HG02610 (cell line): ENCODE data around the gene ACAT1.
"Not testable (repeated sequence)": the region's sequence is repeated elsewhere in the genome, so short reads cannot be mapped to it uniquely, and the experiment has no call there.

Experiments used
- ATAC-seq: cut with Tn5 transposase; IDR thresholded peaks from one replicate; pipeline ENCODE4 v1.9.1; 2021; ENCODE audit warnings: mild to moderate bottlenecking, moderate library complexity; ENCODE audit not compliant: unreplicated experiment

Gene ACAT1

GRCh38 chr11:108144615-108145014, 23.2 kb downstream of the ACAT1 start:
- no peak for ATAC-seq

DNA sequence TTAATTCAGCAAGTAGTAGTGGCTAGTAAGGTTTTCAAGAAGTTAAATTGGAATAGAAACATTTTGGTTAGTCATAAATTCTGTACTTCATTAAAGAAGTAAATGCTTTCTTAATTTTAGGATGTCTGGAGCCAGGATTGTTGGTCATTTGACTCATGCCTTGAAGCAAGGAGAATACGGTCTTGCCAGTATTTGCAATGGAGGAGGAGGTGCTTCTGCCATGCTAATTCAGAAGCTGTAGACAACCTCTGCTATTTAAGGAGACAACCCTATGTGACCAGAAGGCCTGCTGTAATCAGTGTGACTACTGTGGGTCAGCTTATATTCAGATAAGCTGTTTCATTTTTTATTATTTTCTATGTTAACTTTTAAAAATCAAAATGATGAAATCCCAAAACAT, 25.8 kb downstream of the ACAT1 start:
- no peak for ATAC-seq

- ATAC-seq = no peak
Measured at GRCh38 chr11:108148556-108148955, 27.2 kb downstream of the ACAT1 start.

DNA sequence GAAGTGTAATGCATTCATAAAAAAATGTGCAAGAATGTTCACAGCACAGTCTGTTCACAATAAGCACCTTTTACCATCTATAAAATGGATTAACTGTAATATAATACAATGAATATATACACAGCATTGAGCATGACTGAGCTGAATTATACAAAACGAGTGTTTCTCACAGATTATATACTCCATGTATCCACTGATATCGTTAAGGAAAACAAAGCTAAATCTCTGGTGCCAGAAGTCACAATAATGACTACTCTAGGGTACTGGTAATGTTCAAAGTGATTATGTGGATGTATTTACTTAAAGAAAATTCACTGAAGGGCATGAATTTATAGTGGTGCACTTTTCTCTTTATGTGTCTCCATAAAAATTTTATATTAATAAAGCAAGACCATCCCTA, 33.2 kb downstream of the ACAT1 start:
- ATAC-seq = no peak

GRCh38 chr11:108160970-108161566, 39.7 kb downstream of the ACAT1 start:
- ATAC-seq = peak; percentile 95

DNA sequence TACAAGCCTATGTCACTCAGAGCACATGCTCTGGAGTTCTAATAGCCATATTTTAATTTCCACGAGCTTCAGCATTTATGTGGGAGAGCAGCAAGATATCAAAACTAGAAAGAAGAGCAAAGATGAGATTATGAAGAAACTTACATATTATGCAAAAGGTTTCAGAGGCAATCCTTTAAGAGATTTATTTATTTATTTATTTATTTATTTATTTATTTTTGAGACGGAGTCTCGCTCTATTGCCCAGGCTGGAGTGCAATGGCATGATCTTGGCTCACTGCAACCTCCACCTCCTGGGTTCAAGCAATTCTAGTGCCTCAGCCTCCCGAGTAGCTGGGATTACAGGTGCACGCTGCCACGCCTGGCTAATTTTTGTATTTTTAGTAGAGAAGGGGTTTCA, 41.5 kb downstream of the ACAT1 start:
- ATAC-seq = not testable (repeated sequence)

DNA sequence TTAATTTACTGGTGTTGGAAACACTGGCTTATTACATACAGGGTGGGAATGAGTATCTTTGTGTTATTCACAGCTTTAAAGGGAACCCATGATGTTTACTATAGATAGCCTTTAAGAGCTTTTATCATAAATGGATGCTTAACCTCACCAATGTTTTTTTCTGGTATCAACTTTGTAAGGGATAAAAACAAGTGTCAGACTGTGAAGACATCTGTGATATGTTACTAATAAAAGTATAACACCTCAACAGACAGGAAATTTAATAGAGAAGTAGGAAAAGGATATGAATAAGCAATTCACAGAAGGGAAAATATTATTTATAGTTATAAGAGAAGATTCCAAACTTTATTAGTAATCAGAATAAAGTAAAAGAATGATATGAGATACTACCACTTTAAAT, 46.3 kb downstream of the ACAT1 start:
- no peak for ATAC-seq

DNA sequence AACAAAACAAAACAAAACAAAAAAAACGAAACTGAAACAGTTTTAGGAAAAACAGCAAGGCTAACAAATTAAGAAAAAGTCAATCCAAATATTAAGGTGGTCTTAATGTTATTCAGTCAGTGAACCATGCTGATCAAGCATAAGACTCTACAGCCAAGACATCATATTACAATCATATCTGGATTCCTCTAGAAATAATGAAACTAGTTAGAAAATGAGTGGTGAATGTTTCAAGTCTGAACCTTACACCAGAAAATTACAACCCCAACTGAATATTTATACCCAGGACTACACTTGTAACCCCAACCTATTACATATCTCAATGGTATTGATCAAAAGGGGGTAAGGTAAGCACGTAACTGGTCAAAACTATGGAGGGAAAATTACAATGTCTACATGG, 48.8 kb downstream of the ACAT1 start:
- ATAC-seq = peak; percentile 65

DNA sequence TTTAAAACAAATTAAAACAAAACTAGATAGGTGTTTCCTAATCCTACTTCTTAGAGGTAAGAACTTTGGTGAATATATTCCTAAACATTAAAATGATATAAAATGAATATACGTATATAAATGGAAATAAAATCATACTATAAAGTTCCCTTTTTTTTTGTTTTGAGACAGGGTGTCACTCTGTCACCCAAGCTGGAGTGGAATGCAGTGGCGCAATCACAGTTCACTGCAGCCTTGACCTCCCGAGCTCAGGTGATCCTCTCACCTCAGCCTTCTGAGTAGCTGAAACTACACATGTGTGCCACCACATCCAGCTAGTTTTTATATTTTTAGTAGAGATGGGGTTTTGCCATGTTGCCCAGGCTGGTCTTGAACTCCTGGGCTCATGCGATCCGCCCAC, 56.2 kb downstream of the ACAT1 start:
- no peak for ATAC-seq

DNA sequence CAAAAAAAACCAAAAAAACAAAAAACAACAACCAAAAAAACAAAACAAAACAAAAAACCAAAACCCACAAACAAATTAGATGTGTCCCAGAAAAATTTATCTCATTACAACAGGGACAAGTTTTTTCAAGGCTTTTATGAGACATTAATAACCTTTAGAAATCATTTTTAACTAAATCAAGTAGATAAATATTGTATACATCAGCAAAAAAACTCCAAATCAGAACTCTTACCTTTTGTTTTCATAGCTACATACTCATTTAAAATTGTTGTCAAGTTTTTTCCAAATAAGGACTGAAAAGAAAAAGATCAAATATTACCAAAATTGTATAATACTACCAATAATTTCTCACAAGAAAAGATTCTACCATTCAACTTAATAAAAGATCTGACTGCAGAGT, 72.4 kb downstream of the ACAT1 start:
- ATAC-seq = no peak

DNA sequence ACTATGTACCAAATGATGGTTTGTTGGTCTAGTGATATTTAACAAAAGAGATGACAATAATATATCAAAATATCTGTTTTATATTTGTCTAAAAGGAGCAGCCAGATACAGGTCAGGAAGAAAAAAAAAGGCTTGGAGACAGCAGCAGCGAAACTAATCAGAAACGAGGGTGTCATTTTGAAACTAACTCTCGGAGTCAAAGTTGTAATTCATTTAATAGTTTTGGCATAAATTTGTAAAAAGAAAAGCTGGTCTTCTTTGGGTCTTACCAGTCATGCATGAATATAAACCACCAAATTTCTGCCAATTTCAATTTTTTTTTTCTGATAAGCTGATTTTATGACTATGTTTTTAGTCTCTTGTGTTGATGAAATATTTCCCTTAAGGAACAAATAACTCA, 75.5 kb downstream of the ACAT1 start:
- ATAC-seq = no peak
